CD8-positive, alpha-beta memory T cell (primary cell): ENCODE measurements around the gene NPAS4. TPM values are rescaled to one million over a fixed set of nuclear protein-coding genes. Genes with fewer than 3 reads are reported as not detected.

Source experiments
- CTCF ChIA-PET: fragments of 350-600 bp; sonication (Branson Sonifier 250); formaldehyde crosslinking; loops from one replicate; lab custom pipeline; 2021; ENCODE audit warnings: antibody characterized with exemption; lab: Charles Lee
- POLR2A ChIA-PET: fragments of 350-600 bp; sonication (Branson Sonifier 250); formaldehyde crosslinking; loops from one replicate; lab custom pipeline; 2021; ENCODE audit warnings: antibody characterized with exemption; lab: Charles Lee
- DNase-seq, 5 donors: peaks; one replicate each; pipeline versions ENCODE4 v3.0.0 to v3.0.0-alpha.2; 2020 to 2022; ENCODE audit warnings: mixed read lengths in 1 of 5
- H3K27ac ChIP-seq: one replicate; pipeline ENCODE4 v1.7.0; 2013; ENCODE audit warnings: low read depth, mild to moderate bottlenecking, low read length, moderate library complexity
- H3K27me3 ChIP-seq: 2 replicates; pipeline ENCODE4 v1.7.0; 2013; ENCODE audit warnings: low read length, mild to moderate bottlenecking; ENCODE audit not compliant: insufficient read depth, poor library complexity, severe bottlenecking
- H3K36me3 ChIP-seq: 2 replicates; pipeline ENCODE4 v1.7.0; 2013; ENCODE audit warnings: mild to moderate bottlenecking, low read length, moderate library complexity; ENCODE audit not compliant: insufficient read depth
- H3K4me1 ChIP-seq: 2 replicates; pipeline ENCODE4 v1.7.0; 2013; ENCODE audit warnings: mild to moderate bottlenecking, low read length, moderate library complexity; ENCODE audit not compliant: insufficient read depth
- H3K4me3 ChIP-seq: 2 replicates; pipeline ENCODE4 v1.7.0; 2013; ENCODE audit warnings: mild to moderate bottlenecking, low read length
- H3K9me3 ChIP-seq: 2 replicates; pipeline ENCODE4 v1.7.0; 2013; ENCODE audit warnings: mild to moderate bottlenecking, low read length
- H3K27ac Mint-ChIP-seq, 8 donors: one replicate each; pipeline ENCODE4 v1.8.0; 2020 to 2021; ENCODE audit warnings: mixed read lengths in 8 of 8, mild to moderate bottlenecking in 6 of 8, inconsistent platforms in 3 of 8, moderate library complexity in 3 of 8
- H3K27me3 Mint-ChIP-seq, 2 donors: one replicate each; pipeline ENCODE4 v1.8.0; 2020 to 2021; ENCODE audit warnings: mixed read lengths in 2 of 2, mild to moderate bottlenecking in 1 of 2, moderate library complexity in 1 of 2
- H3K36me3 Mint-ChIP-seq, 3 donors: one replicate each; pipeline ENCODE4 v1.8.0; 2020 to 2021; ENCODE audit warnings: mixed read lengths in 3 of 3, inconsistent platforms in 1 of 3, mild to moderate bottlenecking in 1 of 3
- H3K4me1 Mint-ChIP-seq, 3 donors: one replicate each; pipeline ENCODE4 v1.8.0; 2020 to 2021; ENCODE audit warnings: mixed read lengths in 3 of 3, inconsistent platforms in 1 of 3, mild to moderate bottlenecking in 1 of 3
- H3K4me3 Mint-ChIP-seq, 7 donors: one replicate each; pipeline ENCODE4 v1.8.0; 2020 to 2021; ENCODE audit warnings: mixed read lengths in 7 of 7, mild to moderate bottlenecking in 6 of 7, moderate library complexity in 4 of 7, inconsistent platforms in 2 of 7
- H3K9me3 Mint-ChIP-seq, 5 donors: one replicate each; pipeline ENCODE4 v1.8.0; 2020 to 2022; ENCODE audit warnings: mixed read lengths in 5 of 5, mild to moderate bottlenecking in 3 of 5, moderate library complexity in 2 of 5, inconsistent platforms in 1 of 5
- polyA plus RNA-seq: library from polyadenylated mRNA; unstranded; fragments of 300-500 nt; fragmentation: Illumina TruSeq; gene quantifications from one replicate; pipeline ENCODE4 v1.2.3, GENCODE V29; 2021
- total RNA-seq, 2 experiments: library from RNA; stranded (reverse); gene quantifications; one replicate each; pipeline ENCODE4 v1.2.3, GENCODE V29; 2021

The NPAS4 gene
- total and polyA plus RNA-seq, 3 experiments from 2014 or later: not detected

GRCh38 chr11:66418168-66418985 lies 2.5 kb upstream of the NPAS4 start:
- no peak overlapping the region for H3K27ac ChIP-seq
- H3K36me3 Mint-ChIP-seq: no peaks in the 10 kb centered on the region
- H3K4me1 Mint-ChIP-seq: peaks cover 5 to 13% (median 8%) of the 10 kb centered on the region in 3 donors
- H3K27me3 ChIP-seq: peaks cover 36% of the 10 kb centered on the region
- no peaks in the 10 kb centered on the region for H3K4me1 ChIP-seq
- peak overlapping the region in 2 of 8 donors; percentile 17 to 86 for H3K27ac Mint-ChIP-seq
- DNase-seq: peak; percentile 16 to 65 (median 22)
- H3K4me3 ChIP-seq: no peak overlapping the region
- no peaks in the 10 kb centered on the region for H3K36me3 ChIP-seq
- H3K9me3 Mint-ChIP-seq: peaks cover 0 to 3% (median 2%) of the 10 kb centered on the region in 5 donors
- H3K27me3 Mint-ChIP-seq: peaks cover 47 to 63% of the 10 kb centered on the region in 2 donors
- POLR2A ChIA-PET: no interaction called here
- CTCF ChIA-PET: interaction anchor here (1.1 to 2.2 kb wide), 3 partner anchors 10 to 20 kb away, joined by 4 to 9 read pairs (median 4); partner anchors contain the start of gene MRPL11
- peak overlapping the region in 1 of 7 donors; percentile 78 for H3K4me3 Mint-ChIP-seq
- no peaks in the 10 kb centered on the region for H3K9me3 ChIP-seq

GRCh38 chr11:66418986-66419308 lies 1.9 kb upstream of the NPAS4 start:
- H3K27me3 Mint-ChIP-seq: peaks cover 47 to 57% of the 10 kb centered on the region in 2 donors

GRCh38 chr11:66419825-66420224 lies 1.0 kb upstream of the NPAS4 start:
- peaks cover 41 to 48% of the 10 kb centered on the region in 2 donors for H3K27me3 Mint-ChIP-seq
- CTCF ChIA-PET: interaction anchor here (1.3 to 2.3 kb wide), 2 partner anchors 10 to 12 kb away, joined by 4 to 10 read pairs; no protein-coding TSS in a partner anchor
- POLR2A ChIA-PET: no interaction called here

More at GRCh38 chr11:66418986-66419308, 1.9 kb upstream of the NPAS4 start:
- DNase-seq: no peak
- Histone ChIP-seq H3K36me3 (no peaks in the 10 kb centered on the region), H3K9me3 (no peaks in the 10 kb centered on the region), H3K4me1 (no peaks in the 10 kb centered on the region), H3K27me3 (peaks cover 36% of the 10 kb centered on the region), H3K27ac (no peak overlapping the region), H3K4me3 (no peak overlapping the region)
- POLR2A ChIA-PET: no interaction called here
- H3K4me3 Mint-ChIP-seq: peak overlapping the region in 2 of 7 donors; percentile 36 to 78
- H3K27ac Mint-ChIP-seq: peak overlapping the region in 1 of 8 donors; percentile 86
- H3K4me1 Mint-ChIP-seq: peaks cover 5 to 13% (median 8%) of the 10 kb centered on the region in 3 donors
- H3K9me3 Mint-ChIP-seq: peaks cover 0 to 3% (median 2%) of the 10 kb centered on the region in 5 donors
- H3K36me3 Mint-ChIP-seq: no peaks in the 10 kb centered on the region
- CTCF ChIA-PET: interaction anchor here (1.3 kb wide), 1 partner anchor 11 kb away, joined by 4 read pairs; no protein-coding TSS in a partner anchor

GRCh38 chr11:66421492-66422205 lies 814 bp downstream of the NPAS4 start:
- no peaks in the 10 kb centered on the region for H3K9me3 ChIP-seq
- Mint-ChIP-seq H3K9me3 (peaks cover 0 to 3% (median 2%) of the 10 kb centered on the region in 5 donors), H3K36me3 (no peaks in the 10 kb centered on the region), H3K4me1 (peaks cover 5 to 13% (median 8%) of the 10 kb centered on the region in 3 donors), H3K27me3 (peaks cover 26 to 30% of the 10 kb centered on the region in 2 donors), H3K4me3 (peak overlapping the region in 2 of 7 donors; percentile 18 to 25), H3K27ac (peak overlapping the region in 2 of 8 donors; percentile 42 to 88)
- no peaks in the 10 kb centered on the region for H3K36me3 ChIP-seq
- peak; percentile 81 to 92 (median 84) for DNase-seq
- H3K27ac ChIP-seq: no peak overlapping the region
- H3K4me1 ChIP-seq: no peaks in the 10 kb centered on the region
- no peak overlapping the region for H3K4me3 ChIP-seq
- ChIA-PET POLR2A (interaction anchor here (0.6 to 1.3 kb wide), 8 partner anchors 12 to 1292 kb away, joined by 3 to 5 read pairs (median 4); partner anchors contain the start of genes DPP3, MRPL11, RBM4B and TMEM151A), CTCF (interaction anchor here (1.0 to 2.4 kb wide), 9 partner anchors 12 to 256 kb away, joined by 3 to 16 read pairs (median 7); partner anchors contain the start of genes MRPL11, PELI3, RBM4 and RBM4B)
- H3K27me3 ChIP-seq: peaks cover 29% of the 10 kb centered on the region

More at GRCh38 chr11:66419825-66420224, 1.0 kb upstream of the NPAS4 start:
- H3K27ac Mint-ChIP-seq: no peak overlapping the region
- no peaks in the 10 kb centered on the region for H3K4me1 ChIP-seq
- H3K4me3 Mint-ChIP-seq: no peak overlapping the region
- H3K4me3 ChIP-seq: no peak overlapping the region
- H3K27me3 ChIP-seq: peaks cover 35% of the 10 kb centered on the region
- no peak for DNase-seq
- H3K9me3 Mint-ChIP-seq: peaks cover 0 to 3% (median 2%) of the 10 kb centered on the region in 5 donors
- H3K36me3 ChIP-seq: no peaks in the 10 kb centered on the region
- no peaks in the 10 kb centered on the region for H3K9me3 ChIP-seq
- H3K4me1 Mint-ChIP-seq: peaks cover 5 to 13% (median 8%) of the 10 kb centered on the region in 3 donors
- no peak overlapping the region for H3K27ac ChIP-seq
- H3K36me3 Mint-ChIP-seq: no peaks in the 10 kb centered on the region

GRCh38 chr11:66426314-66426713 lies 5.5 kb downstream of the NPAS4 start:
- H3K4me1 ChIP-seq: no peaks in the 10 kb centered on the region
- peaks cover 0 to 4% (median 3%) of the 10 kb centered on the region in 3 donors for H3K4me1 Mint-ChIP-seq
- no peaks in the 10 kb centered on the region for H3K27me3 ChIP-seq
- H3K27ac Mint-ChIP-seq: no peak overlapping the region
- no peak for DNase-seq
- no peak overlapping the region for H3K4me3 Mint-ChIP-seq
- peaks cover 4 to 6% of the 10 kb centered on the region in 2 donors for H3K27me3 Mint-ChIP-seq
- H3K4me3 ChIP-seq: no peak overlapping the region
- ChIA-PET POLR2A (no interaction called here), CTCF (no interaction called here)
- H3K36me3 ChIP-seq: no peaks in the 10 kb centered on the region
- H3K9me3 Mint-ChIP-seq: no peaks in the 10 kb centered on the region
- H3K9me3 ChIP-seq: no peaks in the 10 kb centered on the region
- peaks cover 2 to 5% (median 3%) of the 10 kb centered on the region in 3 donors for H3K36me3 Mint-ChIP-seq
- no peak overlapping the region for H3K27ac ChIP-seq

- H3K27me3 Mint-ChIP-seq: peaks cover 3 to 4% of the 10 kb centered on the region in 2 donors
- peaks cover 0 to 3% (median 0%) of the 10 kb centered on the region in 3 donors for H3K4me1 Mint-ChIP-seq
- Histone ChIP-seq H3K4me3 (no peak overlapping the region), H3K27ac (no peak overlapping the region), H3K27me3 (no peaks in the 10 kb centered on the region), H3K4me1 (no peaks in the 10 kb centered on the region), H3K9me3 (no peaks in the 10 kb centered on the region), H3K36me3 (no peaks in the 10 kb centered on the region)
- no peak for DNase-seq
- H3K36me3 Mint-ChIP-seq: peaks cover 3 to 17% (median 9%) of the 10 kb centered on the region in 3 donors
- H3K9me3 Mint-ChIP-seq: no peaks in the 10 kb centered on the region
- H3K27ac Mint-ChIP-seq: no peak overlapping the region
- CTCF ChIA-PET: interaction anchor here (1.6 to 2.0 kb wide), 2 partner anchors 10 to 250 kb away, joined by 3 to 10 read pairs; partner anchors contain the start of gene MRPL11
- POLR2A ChIA-PET: no interaction called here
- H3K4me3 Mint-ChIP-seq: no peak overlapping the region
Observed at GRCh38 chr11:66428933-66429332, 8.1 kb downstream of the NPAS4 start.

GRCh38 chr11:66429983-66430602 lies 9.3 kb downstream of the NPAS4 start:
- Mint-ChIP-seq H3K27me3 (peaks cover 3 to 4% of the 10 kb centered on the region in 2 donors), H3K4me3 (peak overlapping the region in 1 of 7 donors; percentile 37), H3K36me3 (peaks cover 3 to 22% (median 13%) of the 10 kb centered on the region in 3 donors), H3K4me1 (peaks cover 0 to 3% (median 0%) of the 10 kb centered on the region in 3 donors), H3K27ac (peak overlapping the region in 1 of 8 donors; percentile 47), H3K9me3 (no peaks in the 10 kb centered on the region)
- Histone ChIP-seq H3K27ac (no peak overlapping the region), H3K36me3 (peaks cover under 1% of the 10 kb centered on the region), H3K4me1 (no peaks in the 10 kb centered on the region), H3K4me3 (no peak overlapping the region), H3K9me3 (no peaks in the 10 kb centered on the region), H3K27me3 (no peaks in the 10 kb centered on the region)
- ChIA-PET CTCF (interaction anchor here (1.1 to 2.0 kb wide), 4 partner anchors 9 to 249 kb away, joined by 3 to 12 read pairs (median 6); partner anchors contain the start of gene MRPL11), POLR2A (interaction anchor here (0.7 kb wide), 1 partner anchor 250 kb away, joined by 12 read pairs; no protein-coding TSS in a partner anchor)
- peak; percentile 41 to 76 (median 61) for DNase-seq
